Coronary artery (tissue), 2 donors: Measurements from ENCODE around the gene TTLL12.

ENCODE experiments used
- DNase-seq: peaks from one replicate; pipeline ENCODE4 v3.0.0-alpha.2; 2017; ENCODE audit warnings: low spot score
- H3K27ac ChIP-seq, 2 donors: fragments of 200-600 bp; sonication (generic); one replicate each; pipeline ENCODE4 v1.5.1; 2016 to 2019
- H3K4me3 ChIP-seq: fragments of 200-600 bp; sonication (generic); 2 replicates; pipeline ENCODE4 v1.5.1; 2016; ENCODE audit warnings: mild to moderate bottlenecking, moderate library complexity
- CTCF ChIP-seq: fragments of 200-600 bp; sonication (generic); IDR thresholded peaks from one replicate; pipeline ENCODE4 v1.5.1; 2019; ENCODE audit warnings: antibody characterized with exemption

Gene TTLL12

GRCh38 chr22:43128928-43129424 is 58.0 kb downstream of the TTLL12 start:
- no peak for DNase-seq
- Histone ChIP-seq H3K4me3 (no peak overlapping the region), H3K27ac (no peak overlapping the region)
- TF ChIP-seq CTCF, result no peak

- no peak overlapping the region for H3K27ac ChIP-seq
- H3K4me3 ChIP-seq, result no peak overlapping the region
- no peak for TF ChIP-seq CTCF
- DNase-seq, result no peak
Measured at GRCh38 chr22:43128116-43128515, 58.8 kb downstream of the TTLL12 start.

GRCh38 chr22:43127166-43127908 is 59.6 kb downstream of the TTLL12 start:
- no peak for TF ChIP-seq CTCF
- no peak overlapping the region for H3K4me3 ChIP-seq
- no peak overlapping the region for H3K27ac ChIP-seq
- DNase-seq, result no peak

- Histone ChIP-seq H3K4me3 (no peak overlapping the region), H3K27ac (no peak overlapping the region)
- TF ChIP-seq CTCF, result no peak
- no peak for DNase-seq
Measured at GRCh38 chr22:43126501-43127165, 60.3 kb downstream of the TTLL12 start.

- TF ChIP-seq CTCF, result no peak
- no peak for DNase-seq
- H3K4me3 ChIP-seq, result no peak overlapping the region
- no peak overlapping the region for H3K27ac ChIP-seq
Measured at GRCh38 chr22:43118953-43119458, 67.9 kb downstream of the TTLL12 start.

GRCh38 chr22:43118024-43118849 is 68.7 kb downstream of the TTLL12 start:
- H3K27ac ChIP-seq, result no peak overlapping the region

More at GRCh38 chr22:43118024-43118849, 68.7 kb downstream of the TTLL12 start:
- no peak for TF ChIP-seq CTCF
- no peak overlapping the region for H3K4me3 ChIP-seq
- no peak for DNase-seq
